ENCODE data around the gene DPH3.

The DPH3 gene

GRCh38 chr3:16229681-16230080 is 35.1 kb downstream of the DPH3 start:
- no peak for DNase-seq

GRCh38 chr3:16227566-16227965 is 37.2 kb downstream of the DPH3 start:
- DNase-seq = peak in 1 of 2 experiments; percentile 20

GRCh38 chr3:16224325-16224724 is 40.4 kb downstream of the DPH3 start:
- DNase-seq = no peak

- no peak for DNase-seq
These were observed 42.2 kb downstream of the DPH3 start for GRCh38 chr3:16222547-16222946.

- DNase-seq = no peak
These were observed 42.8 kb downstream of the DPH3 start for GRCh38 chr3:16221990-16222389.

GRCh38 chr3:16219777-16220176 is 45.0 kb downstream of the DPH3 start:
- no peak for DNase-seq

- no peak for DNase-seq
These were observed 48.3 kb downstream of the DPH3 start for GRCh38 chr3:16216373-16216935.

- DNase-seq = no peak
These were observed 50.4 kb downstream of the DPH3 start for GRCh38 chr3:16214366-16214765.

- DNase-seq = no peak
These were observed 53.4 kb downstream of the DPH3 start for GRCh38 chr3:16211176-16211904.
